Measurements from ENCODE around the gene HDHD5.

HDHD5 gene

DNA sequence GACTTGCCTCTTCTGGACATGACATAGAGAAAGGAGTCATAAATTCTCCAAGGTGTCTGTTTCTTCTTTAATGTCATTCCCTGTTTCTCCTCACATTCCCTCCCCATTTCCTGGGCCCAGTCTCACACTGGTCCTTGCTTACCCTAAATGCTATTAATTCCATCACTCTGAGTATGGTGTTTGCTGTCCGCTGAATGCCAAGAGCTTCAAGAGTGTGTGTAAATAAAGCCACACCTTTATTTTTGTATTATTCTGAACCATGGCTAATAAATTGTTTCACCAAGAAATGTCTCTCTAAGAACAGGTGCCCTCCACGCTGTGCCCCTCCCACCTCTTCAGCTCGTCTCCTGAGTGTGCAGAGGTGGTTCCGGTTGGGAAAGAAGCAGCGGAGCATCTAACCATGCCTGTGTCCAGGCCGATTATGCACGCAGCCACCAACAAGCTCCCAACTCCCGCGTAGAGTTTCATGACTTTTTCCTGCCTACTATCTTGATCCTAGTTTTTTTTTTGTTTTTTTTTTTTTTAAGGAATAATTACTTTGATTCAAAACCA is 46.5 kb downstream of the HDHD5 start:
- TF ChIP-seq, protein P1, sequence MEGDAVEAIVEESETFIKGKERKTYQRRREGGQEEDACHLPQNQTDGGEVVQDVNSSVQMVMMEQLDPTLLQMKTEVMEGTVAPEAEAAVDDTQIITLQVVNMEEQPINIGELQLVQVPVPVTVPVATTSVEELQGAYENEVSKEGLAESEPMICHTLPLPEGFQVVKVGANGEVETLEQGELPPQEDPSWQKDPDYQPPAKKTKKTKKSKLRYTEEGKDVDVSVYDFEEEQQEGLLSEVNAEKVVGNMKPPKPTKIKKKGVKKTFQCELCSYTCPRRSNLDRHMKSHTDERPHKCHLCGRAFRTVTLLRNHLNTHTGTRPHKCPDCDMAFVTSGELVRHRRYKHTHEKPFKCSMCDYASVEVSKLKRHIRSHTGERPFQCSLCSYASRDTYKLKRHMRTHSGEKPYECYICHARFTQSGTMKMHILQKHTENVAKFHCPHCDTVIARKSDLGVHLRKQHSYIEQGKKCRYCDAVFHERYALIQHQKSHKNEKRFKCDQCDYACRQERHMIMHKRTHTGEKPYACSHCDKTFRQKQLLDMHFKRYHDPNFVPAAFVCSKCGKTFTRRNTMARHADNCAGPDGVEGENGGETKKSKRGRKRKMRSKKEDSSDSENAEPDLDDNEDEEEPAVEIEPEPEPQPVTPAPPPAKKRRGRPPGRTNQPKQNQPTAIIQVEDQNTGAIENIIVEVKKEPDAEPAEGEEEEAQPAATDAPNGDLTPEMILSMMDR (IDR thresholded peaks at IDR 0.05; ENCODE audit: low read length, missing control alignments) = no peak
- no peak overlapping the region for H3K4me3 ChIP-seq (replicated peaks; ENCODE audit: low read depth, low read length)
- no peak for DNase-seq (ENCODE audit: low read depth)

DNA sequence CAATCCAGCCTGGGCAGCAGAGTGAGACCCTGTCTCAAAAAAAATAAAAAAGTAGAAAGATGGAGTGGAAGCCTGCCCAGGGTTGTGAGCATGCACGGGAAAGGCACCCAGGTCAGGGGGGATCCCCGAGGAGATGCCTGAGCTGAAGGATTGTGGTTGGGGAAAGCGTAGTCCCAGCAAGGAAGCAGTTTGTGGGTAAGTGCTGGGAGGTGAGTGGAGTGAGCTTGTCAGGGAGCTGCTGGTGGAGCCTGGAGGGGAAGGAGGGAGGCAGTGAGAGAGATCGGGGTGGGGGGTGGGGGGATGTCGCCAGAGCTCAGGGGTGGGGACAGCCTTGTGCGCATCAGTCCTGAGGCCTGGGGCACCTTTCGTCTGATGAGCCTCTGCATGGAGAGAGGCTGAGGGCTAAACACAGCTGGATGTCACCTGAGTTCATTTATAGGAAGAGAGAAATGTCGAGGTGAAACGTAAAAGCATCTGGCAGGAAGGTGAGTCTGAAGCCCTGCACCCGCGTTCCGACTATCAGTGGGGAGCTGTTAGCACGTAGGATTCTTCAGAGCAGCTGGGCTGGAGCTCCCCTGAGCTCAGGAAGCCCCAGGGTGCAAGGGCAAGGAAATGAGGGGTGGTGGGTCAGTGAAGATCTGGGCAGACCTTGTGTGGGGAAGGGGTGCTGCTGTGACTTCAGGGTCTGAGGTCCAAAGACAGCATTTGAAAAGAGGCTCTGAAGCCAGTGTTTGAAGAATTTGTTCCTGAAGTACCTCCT is 48.1 kb downstream of the HDHD5 start:
- no peak overlapping the region for H3K4me3 ChIP-seq (replicated peaks; ENCODE audit: low read depth, low read length)
- DNase-seq (ENCODE audit: low read depth) = no peak
- TF ChIP-seq, protein P1 (IDR thresholded peaks at IDR 0.05; ENCODE audit: low read length, missing control alignments) = no peak

DNA sequence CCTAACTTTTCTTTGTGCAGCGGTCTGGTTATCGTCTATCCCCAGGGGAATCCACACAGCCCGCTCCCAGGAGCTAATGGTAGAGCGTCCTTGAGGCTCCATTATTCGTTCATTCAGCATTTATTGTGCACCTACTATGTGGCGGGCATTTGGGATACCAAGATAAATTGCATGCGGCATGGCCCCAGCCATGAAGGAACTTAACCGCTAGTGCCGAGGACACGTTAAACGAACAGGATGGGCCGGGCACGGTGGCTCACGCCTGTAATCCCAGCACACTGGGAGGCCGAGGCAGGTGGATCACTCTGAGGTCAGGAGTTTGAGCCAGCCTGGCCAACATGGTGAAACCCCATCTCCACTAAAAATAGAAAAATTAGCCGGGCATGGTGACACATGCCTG is 49.1 kb downstream of the HDHD5 start:
- H3K4me3 ChIP-seq (replicated peaks; ENCODE audit: low read depth, low read length) = no peak overlapping the region
- TF ChIP-seq, protein P1 (IDR thresholded peaks at IDR 0.05; ENCODE audit: low read length, missing control alignments) = no peak
- no peak for DNase-seq (ENCODE audit: low read depth)

DNA sequence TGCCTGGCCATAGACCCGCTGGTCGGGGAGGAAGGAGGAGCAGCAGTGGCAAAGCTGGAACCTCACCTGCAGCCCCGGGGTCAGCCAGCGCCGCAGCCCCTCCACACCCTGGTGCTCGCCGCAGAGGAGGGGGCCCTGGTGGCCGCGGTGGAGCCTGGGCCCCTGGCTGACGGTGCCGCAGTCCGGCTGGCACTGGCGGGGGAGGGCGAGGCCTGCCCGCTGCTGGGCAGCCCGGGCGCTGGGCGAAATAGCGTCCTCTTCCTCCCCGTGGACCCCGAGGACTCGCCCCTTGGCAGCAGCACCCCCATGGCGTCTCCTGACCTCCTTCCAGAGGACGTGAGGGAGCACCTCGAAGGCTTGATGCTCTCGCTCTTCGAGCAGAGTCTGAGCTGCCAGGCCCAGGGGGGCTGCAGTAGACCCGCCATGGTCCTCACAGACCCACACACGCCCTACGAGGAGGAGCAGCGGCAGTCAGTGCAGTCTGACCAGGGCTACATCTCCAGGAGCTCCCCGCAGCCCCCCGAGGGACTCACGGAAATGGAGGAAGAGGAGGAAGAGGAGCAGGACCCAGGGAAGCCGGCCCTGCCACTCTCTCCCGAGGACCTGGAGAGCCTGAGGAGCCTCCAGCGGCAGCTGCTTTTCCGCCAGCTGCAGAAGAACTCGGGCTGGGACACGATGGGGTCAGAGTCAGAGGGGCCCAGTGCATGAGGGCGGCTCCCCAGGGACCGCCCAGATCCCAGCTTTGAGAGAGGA is 49.8 kb downstream of the HDHD5 start:
- no peak for DNase-seq (ENCODE audit: low read depth)
- TF ChIP-seq, protein P1 (IDR thresholded peaks at IDR 0.05; ENCODE audit: low read length, missing control alignments) = no peak
- H3K4me3 ChIP-seq (replicated peaks; ENCODE audit: low read depth, low read length) = no peak overlapping the region

DNA sequence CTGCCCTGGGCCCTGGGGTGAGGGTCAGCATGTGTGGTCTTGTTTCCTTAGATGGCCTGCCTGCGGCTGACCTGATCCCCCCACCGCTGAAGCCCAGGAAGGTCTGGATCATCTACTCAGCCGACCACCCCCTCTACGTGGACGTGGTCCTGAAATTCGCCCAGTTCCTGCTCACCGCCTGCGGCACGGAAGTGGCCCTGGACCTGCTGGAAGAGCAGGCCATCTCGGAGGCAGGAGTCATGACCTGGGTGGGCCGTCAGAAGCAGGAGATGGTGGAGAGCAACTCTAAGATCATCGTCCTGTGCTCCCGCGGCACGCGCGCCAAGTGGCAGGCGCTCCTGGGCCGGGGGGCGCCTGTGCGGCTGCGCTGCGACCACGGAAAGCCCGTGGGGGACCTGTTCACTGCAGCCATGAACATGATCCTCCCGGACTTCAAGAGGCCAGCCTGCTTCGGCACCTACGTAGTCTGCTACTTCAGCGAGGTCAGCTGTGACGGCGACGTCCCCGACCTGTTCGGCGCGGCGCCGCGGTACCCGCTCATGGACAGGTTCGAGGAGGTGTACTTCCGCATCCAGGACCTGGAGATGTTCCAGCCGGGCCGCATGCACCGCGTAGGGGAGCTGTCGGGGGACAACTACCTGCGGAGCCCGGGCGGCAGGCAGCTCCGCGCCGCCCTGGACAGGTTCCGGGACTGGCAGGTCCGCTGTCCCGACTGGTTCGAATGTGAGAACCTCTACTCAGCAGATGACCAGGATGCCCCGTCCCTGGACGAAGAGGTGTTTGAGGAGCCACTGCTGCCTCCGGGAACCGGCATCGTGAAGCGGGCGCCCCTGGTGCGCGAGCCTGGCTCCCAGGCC is 50.6 kb downstream of the HDHD5 start:
- TF ChIP-seq, protein P1 (IDR thresholded peaks at IDR 0.05; ENCODE audit: low read length, missing control alignments) = no peak
- H3K4me3 ChIP-seq (replicated peaks; ENCODE audit: low read depth, low read length) = no peak overlapping the region
- DNase-seq (ENCODE audit: low read depth) = no peak

DNA sequence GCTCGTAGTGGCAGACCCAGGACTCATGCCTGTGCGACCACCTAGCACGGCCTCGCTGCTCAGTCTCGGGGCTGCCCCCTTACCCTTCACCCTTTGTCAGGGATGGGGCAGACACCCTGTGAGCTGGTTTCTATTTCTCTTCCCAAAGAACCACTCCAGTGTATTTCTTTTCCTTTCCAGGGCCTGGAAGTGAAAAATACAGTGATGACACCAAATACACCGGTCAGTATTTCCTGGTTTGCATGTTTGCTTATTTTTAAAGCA is 51.6 kb downstream of the HDHD5 start:
- DNase-seq (ENCODE audit: low read depth) = no peak
- TF ChIP-seq, protein P1 (IDR thresholded peaks at IDR 0.05; ENCODE audit: low read length, missing control alignments) = no peak
- H3K4me3 ChIP-seq (replicated peaks; ENCODE audit: low read depth, low read length) = no peak overlapping the region
